ENCODE data around the gene UBTD1.

Gene UBTD1

DNA sequence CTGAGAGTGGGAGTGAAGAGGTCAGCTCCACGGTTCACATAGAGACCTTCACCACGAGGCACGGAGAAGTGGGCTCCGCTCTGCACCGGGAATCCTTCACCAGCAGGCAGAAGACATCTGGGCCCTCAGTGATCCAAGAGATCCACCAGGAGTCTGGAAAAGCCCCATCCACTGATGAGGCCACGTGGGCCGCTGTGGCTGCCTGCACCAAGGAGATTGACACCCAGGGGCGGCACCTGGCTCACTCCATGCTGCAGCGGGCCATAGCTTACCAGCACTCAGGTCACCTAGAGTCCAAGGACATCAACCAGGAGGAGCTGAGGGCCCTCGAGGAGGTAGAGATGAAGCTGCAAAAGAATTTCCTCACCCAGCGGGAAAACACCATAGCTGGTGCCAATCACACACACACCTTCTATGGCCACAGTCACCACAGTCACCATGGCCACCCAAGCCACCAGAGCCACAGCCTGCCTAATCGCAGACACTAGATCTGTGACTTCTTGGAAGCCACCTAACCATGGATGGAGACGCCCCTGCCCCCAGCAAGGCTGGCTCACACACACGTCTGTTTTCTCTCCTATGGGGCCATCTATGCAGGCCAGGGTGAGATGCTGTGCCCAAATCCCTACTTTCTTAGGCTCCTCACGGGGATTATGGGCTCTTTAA is 91.5 kb downstream of the UBTD1 start:
- DNase-seq = no peak

DNA sequence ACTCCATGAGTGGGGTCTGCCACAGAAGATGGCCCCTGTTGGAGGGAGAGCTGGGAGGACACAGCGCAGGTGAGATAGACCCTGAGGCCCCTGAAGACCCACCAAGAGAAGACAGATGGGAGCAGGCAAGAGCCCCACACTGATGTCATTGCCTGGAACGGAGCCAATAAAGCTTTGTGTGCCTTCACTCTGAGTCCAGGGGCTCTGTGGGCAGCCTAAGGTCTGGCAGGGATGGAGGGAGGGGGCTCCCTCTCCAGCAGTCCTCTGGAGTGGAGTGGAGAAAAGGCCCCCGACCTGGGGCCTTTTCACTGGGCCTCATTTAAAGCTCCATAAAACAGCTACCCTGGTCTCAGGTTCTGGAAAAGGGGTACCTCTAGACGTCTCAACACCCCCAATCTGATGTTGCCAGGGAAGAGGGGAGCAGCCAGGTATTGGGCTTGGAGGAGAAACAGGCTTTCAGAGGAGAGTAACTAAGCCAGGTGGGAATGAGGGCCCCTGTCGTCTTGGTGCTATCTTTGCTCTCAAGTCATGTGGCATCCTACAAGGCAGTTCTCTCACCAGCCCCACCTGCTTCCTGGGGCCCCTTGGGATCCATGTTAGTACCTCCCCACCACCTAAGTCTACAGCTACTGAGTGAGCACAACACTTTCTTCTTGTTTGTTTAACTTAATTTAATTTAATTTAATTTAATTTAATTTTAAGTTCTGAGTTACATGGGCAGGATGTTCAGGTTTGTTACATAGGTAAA is 92.2 kb downstream of the UBTD1 start:
- DNase-seq = no peak

DNA sequence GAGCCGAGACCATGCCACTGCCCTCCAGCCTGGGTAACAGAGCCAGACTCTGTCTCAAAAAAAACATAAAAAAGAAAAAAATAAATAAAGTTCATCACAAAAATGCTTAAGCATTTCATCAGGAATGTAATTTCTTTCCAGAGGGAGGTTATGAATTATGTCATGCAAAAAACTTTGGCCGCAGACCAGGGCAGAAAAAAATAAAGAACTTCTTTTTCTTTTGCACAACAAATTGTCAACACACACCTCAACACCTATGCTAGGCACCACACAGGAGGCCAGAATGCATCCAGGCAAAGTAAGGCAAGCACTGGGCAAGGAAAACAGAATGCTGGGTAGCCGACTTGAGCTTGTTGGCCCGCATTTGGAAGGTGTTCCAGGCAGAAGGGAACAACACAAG is 94.7 kb downstream of the UBTD1 start:
- DNase-seq = no peak

DNA sequence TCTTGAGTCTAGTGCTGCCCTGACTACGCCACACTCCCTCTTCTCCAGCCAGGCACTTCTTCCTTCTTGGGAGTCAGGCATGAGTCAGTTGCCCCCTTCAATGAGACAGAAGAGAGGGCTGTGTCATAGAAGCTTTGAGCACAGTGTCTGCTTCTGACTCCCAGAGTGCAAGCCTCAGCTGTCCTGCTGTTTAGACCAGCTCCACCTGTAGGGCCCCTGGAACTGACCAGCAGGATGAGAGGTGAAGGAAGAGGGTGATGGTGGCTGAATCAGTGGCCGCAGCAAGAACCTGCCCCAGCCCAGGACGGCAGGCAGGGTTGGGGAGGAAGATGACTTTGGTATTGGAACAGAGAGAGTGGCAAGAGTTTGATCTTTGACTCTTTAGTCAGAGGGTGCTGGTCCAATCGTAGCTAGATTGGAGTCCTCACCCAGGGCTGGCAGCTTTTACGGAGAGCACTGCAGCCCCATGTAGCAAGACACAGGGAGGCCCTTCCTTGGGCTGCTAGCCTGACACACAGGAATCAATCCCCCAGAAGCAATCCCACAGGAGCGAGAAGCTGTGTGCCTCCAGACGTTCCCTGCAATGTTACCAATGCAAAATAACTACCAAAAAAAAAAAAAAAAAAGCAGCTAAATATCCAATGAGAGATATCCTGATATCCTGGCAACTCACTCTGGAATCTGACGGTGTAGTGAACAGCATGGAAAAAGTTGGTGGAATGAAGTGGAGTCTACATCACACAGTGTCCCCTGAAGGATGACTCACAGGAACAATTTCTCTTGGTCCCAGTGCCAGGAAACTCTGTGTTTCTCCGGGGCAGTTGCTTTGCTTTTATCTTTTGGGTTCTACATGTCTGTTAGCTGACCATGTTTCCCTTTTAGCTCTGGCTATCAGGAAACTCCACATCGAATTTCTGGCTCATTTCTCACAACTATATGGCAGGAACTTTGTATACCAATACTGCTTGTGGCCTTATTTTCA is 97.7 kb downstream of the UBTD1 start:
- DNase-seq = no peak

DNA sequence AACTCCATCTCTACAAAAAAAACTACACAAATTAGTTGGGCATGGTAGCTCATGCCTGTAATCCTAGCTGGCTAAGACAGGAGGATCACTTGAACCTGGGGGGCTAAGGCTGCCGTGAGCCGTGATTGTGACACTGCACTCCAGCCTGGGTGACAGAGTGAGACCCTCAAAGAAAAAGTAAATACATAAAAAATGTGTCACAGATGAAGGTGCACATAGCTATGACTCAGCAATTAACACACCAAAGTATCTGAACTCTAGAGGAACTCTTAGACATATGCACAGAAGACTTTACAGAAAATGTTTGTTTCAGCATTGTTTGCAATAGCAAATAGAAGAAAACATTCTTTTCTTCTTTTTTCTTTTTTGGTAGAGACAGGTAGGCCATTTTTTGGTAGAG is 99.1 kb downstream of the UBTD1 start:
- DNase-seq = no peak

DNA sequence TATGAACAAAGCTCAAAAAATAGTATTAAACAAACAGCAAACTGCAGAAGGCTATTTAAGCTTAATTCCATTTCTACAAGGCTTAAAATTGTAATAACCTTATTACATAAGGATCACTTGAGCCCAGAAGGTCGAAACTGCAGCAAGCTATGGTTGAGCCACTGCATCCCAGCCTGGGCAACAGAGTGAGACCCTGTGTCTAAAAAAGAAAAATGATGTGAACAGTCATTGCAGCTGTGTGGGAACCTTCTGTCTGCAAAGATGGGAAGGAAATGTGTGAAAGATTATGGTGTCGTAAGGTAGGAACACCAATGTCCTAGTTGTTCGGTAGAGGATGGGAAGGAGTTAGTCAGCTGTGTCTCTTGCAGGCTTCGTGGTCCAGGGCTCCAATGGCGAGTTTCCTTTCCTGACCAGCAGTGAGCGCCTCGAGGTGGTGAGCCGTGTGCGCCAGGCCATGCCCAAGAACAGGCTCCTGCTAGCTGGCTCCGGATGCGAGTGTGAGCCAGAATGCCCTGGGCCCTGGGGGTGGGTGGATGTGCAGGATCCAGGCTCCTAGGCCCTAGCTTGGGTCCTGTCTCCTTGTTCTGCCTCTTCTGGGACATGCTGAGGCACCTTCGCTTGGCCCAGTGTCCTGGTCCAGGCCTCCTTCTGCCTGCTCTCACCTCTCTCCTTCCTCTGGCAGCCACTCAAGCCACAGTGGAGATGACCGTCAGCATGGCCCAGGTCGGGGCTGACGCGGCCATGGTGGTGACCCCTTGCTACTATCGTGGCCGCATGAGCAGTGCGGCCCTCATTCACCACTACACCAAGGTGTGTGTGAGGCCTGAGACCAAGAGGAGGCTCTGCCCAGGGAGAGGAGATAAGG is 99.9 kb downstream of the UBTD1 start:
- no peak for DNase-seq

DNA sequence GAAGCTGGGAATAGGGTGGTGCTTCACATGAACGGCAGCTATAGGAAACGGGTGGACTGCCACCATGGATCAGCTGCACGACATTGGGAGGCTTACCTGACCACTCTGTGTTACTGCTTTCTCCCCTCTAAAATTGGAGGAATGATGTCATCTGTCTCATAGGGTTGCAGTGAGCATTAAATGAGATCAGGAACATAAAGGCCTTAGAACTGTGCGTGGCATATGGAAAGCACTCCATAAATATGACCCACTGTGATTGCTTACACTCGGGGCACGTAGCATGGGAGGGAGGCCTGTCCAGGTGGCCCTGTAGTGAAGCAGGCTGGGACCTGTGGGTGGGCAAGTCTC is 100.5 kb downstream of the UBTD1 start:
- DNase-seq = no peak

DNA sequence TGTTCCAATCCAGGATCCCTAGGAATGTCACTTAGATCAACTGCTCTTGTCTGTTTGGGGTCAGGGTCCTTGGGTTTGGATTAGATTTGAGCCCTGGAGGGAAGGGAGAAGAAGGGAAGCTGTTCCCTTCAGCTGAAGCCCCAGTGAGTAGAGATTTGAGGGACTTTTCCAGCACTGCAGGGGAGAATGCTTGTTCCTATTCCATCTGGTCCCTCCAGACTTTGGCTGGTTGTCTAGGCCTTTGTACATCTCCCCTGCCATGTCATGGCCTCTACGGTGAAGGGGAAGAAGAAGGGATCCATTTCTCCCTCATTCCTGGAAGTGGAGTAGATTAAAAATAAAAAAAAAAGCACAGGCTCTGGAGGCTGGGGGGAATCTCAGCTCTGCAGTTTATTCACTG is 101.9 kb downstream of the UBTD1 start:
- no peak for DNase-seq

DNA sequence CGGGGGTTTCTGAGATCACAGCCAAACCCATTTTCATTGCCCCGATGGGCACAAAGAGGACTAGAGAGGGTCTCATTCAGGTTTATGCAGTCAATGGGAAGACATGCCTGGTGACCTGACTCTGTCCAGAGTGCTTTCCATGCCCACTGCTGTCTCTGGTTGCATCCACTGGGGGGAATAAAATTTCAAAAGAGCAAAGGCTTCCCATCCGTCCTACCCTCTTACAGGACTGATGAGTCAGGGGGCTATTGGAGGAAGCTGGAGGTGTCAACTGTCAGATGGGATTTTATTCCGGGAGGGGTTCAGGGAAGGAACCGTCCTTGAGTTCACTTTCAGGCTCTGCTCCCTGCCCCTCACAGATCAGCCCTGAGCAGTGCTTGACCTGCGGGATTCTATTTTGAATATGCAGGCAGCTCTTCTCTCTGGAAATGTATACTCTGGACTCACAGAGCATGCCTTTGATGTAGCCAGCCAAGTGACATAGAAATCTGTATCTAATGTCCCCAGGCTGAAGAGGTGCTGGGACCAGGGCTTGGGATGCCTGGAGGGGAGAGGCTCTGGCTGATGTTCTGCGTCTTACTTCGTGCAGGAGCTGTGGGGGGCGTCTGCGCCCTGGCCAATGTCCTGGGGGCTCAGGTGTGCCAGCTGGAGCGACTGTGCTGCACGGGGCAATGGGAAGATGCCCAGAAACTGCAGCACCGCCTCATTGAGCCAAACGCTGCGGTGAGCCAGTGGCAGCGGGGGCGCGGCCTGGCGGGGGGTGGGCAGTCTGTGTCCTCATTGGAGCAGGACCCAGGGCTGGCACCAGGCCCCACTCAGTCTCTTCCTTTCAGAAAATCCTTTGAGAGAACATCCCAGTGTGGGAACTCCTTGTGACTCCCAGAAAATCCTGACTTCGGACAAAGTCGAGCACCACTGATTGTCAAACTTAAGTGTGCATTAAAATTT is 102.8 kb downstream of the UBTD1 start:
- DNase-seq = no peak

DNA sequence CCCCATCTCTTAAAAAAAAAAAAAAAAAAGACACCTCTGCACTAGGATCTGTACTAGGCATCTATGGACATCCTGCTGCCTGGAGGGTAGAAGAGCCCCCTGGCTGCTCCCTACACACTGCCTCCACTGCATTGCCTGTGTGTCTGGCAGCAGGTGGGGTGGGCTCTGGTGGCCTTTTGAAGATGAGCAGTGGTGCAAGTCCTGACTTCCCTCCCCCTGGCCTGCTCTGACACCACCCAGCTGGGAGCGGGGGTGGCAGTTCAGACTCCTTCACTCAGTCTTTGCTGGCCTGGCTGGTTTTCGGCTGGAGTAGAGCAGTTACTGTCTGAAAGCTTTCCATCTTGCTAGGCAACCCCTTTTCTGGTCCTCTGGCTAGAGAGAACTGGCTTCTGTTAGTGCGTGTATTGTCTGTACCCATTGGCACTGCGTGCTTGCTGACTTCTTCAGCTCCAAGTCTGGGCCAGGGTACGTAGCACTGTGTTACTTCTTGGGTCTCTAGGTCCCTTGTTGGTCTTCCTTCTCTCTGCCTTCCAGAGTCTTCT is 108.4 kb downstream of the UBTD1 start:
- no peak for DNase-seq

DNA sequence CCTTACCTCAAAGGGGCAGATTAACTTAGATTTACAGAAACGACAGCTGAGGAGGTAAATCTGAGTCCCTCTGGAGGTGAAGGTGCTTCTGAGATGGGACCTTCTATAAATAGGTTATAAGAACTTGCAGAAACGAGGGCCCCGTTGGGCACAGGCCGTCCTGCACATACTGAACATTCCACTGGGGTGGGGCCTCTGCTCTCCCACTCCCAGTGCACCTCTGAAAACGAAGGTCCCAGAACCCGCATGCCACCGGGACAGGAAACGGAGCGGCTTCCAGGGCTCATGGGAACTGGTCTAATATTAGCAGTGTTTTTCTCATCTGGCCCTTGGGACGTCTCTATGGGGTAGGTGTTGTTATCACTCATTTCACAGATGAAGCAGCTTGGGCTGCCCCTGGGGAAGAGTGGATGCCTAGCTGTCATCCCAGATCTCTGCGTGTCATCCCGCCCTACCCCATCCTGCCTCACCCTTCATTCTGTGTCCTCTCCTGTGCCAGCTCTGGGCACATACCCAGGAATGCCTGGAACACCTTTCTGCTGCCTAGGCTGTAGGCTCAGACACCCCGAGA is 110.4 kb downstream of the UBTD1 start:
- DNase-seq = no peak

DNA sequence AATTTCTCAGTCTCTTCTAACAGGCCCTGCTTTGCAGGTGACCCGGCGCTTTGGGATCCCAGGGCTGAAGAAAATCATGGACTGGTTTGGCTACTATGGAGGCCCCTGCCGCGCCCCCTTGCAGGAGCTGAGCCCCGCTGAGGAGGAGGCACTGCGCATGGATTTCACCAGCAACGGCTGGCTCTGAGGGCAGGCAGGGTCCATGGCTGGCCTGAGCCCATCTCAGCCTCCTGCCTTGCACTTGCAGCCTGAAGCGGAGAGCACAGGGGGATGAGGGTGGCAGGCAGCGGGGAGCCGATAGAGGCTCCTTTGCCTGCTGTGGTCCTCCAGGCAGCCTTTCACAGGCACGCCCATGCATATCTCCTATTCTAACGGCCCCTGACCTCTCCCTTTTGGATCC is 112.7 kb downstream of the UBTD1 start:
- DNase-seq = no peak

DNA sequence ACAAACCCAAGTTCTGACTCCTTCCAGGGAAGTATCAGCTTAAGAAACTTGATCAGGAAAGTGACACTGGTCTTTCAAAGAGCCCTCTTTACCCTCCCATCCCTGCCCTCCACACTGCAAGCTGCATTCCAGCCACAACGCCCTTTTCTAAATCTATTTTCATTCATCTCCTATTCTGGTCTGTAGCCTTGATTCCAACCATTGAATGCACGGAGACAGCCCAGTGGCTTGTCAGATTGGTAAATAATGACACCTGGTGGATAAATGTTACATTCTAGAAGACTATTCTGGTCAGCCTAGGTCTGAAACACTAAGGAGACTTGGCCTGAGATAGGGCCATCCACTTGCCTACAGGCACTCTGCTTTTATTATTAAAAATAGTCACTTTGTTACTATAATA is 113.7 kb downstream of the UBTD1 start:
- DNase-seq = peak in 1 of 2 experiments; percentile 31

DNA sequence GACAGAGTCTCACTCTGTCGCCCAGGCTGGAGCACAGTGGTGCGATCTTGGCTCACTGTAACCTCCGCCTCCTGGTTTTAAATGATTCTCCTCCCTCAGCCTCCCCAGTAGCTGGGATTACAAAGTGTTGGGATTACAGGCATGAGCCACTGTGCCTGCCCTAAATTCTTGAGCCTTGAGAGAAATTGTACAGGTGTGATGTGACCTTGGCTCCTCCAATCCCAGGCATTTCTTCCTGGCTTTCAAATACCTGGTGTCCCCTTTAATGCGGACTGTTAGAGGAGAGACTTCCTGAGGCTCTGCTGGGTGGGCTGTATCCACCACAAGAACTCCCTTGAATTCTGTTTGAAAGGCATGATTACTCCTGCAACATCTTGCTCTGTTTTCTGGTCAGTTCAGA is 119.6 kb downstream of the UBTD1 start:
- DNase-seq = no peak

DNA sequence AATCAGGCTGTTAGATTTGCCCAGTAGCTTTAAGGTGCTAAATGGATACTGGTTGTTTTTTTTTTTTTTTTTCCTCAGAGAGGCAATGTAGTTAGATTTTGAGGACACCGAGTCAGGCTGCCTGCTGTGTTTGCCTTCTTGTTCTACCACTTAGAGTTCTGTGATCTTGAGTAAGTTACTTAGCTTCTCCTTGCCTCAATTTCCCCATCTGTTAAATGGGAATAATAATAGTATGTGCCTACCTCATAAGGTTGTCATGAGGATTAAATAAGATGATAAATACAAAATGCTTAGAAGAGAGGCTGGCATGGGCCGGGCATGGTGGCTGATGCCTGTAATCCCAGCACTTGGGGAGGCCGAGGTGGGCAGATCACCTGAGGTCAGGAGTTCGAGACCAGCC is 120.0 kb downstream of the UBTD1 start:
- no peak for DNase-seq
